Endothelial cell of umbilical vein (primary cell): ENCODE data around the gene METTL8.

ENCODE experiments used
- CTCF ChIP-seq, 2 donors: IDR thresholded peaks; 1 replicate in 1 of 2; 2 replicates in 1 of 2; pipeline ENCODE4 v1.5.1; 2011; ENCODE audit warnings: low read length in 2 of 2, mild to moderate bottlenecking in 2 of 2, moderate library complexity in 2 of 2, control low read depth in 1 of 2, inconsistent platforms in 1 of 2, low read depth in 1 of 2; ENCODE audit not compliant: insufficient read depth in 1 of 2; ENCODE audit errors: extremely low read depth in 1 of 2
- EZH2 ChIP-seq: IDR thresholded peaks from 2 replicates; pipeline ENCODE4 v1.6.1; 2012; ENCODE audit warnings: borderline replicate concordance, low read depth, mild to moderate bottlenecking, moderate library complexity, low read length, inconsistent platforms; ENCODE audit not compliant: severe bottlenecking
- JUN ChIP-seq: IDR thresholded peaks from 2 replicates; pipeline ENCODE4 v1.6.1; 2011; ENCODE audit warnings: borderline replicate concordance, low read depth; ENCODE audit not compliant: insufficient read length, insufficient read depth

GRCh38 chr2:171307560-171307959 is 126.2 kb downstream of the METTL8 start:
- no peak for TF ChIP-seq EZH2
- no peak for TF ChIP-seq JUN
- TF ChIP-seq CTCF (IDR thresholded peaks at IDR 0.05; ENCODE audit: extremely low read depth in 1 of 2, insufficient read depth in 1 of 2, low read depth in 1 of 2, low read length in 2 of 2): no peak
